SKM-1 treated with dmso at 0.1 percent for 144 hours (cell line): ENCODE results near the gene TRIM47.

Experiments used
- DNase-seq: peaks from one replicate; lab custom pipeline; 2025; ENCODE audit not compliant: unreplicated experiment; lab: John Stamatoyannopoulos, UW

The TRIM47 gene

GRCh38 chr17:75832652-75833400 is 45.6 kb downstream of the TRIM47 start:
- DNase-seq, result no peak

- no peak for DNase-seq
These were observed 46.2 kb downstream of the TRIM47 start for GRCh38 chr17:75832164-75832651.

GRCh38 chr17:75831032-75831571 is 47.3 kb downstream of the TRIM47 start:
- no peak for DNase-seq

- DNase-seq, result no peak
These were observed 48.0 kb downstream of the TRIM47 start for GRCh38 chr17:75830164-75831031.

- no peak for DNase-seq
These were observed 48.6 kb downstream of the TRIM47 start for GRCh38 chr17:75829747-75830146.

GRCh38 chr17:75828741-75829140 is 49.6 kb downstream of the TRIM47 start:
- no peak for DNase-seq

- DNase-seq, result no peak
These were observed 50.3 kb downstream of the TRIM47 start for GRCh38 chr17:75828076-75828400.

- no peak for DNase-seq
These were observed 50.9 kb downstream of the TRIM47 start for GRCh38 chr17:75827308-75828075.

GRCh38 chr17:75826561-75827307 is 51.6 kb downstream of the TRIM47 start:
- no peak for DNase-seq

GRCh38 chr17:75825748-75826370 is 52.5 kb downstream of the TRIM47 start:
- no peak for DNase-seq

- no peak for DNase-seq
These were observed 53.2 kb downstream of the TRIM47 start for GRCh38 chr17:75825149-75825552.

- DNase-seq, result no peak
These were observed 53.7 kb downstream of the TRIM47 start for GRCh38 chr17:75824666-75825065.
